HEK293 (cell line): ENCODE data around the gene CCBE1.

ENCODE experiments used
- CTCF ChIA-PET: fragments of 350-600 bp; formaldehyde crosslinking; extraction: SDS; loops from one replicate; lab custom pipeline; 2021; ENCODE audit warnings: antibody characterized with exemption; lab: Yijun Ruan, JAX
- POLR2A ChIA-PET: fragments of 300-600 bp; formaldehyde crosslinking; extraction: SDS; loops from one replicate; lab custom pipeline; 2020; ENCODE audit warnings: antibody characterized with exemption, inconsistent platforms; lab: Yijun Ruan, JAX
- H3K27ac ChIP-seq: fragments of 200-500 bp; sonication (Bioruptor generic); 2 replicates; pipeline ENCODE4 v1.5.1; 2014; ENCODE audit warnings: low read depth, low read length, control low read depth, inconsistent platforms; ENCODE audit errors: extremely low read depth
- H3K36me3 ChIP-seq, 2 experiments: fragments of 200-500 bp in 1 of 2; sonication (Bioruptor generic) in 1 of 2; 1 replicate in 1 of 2; 2 replicates in 1 of 2; pipeline ENCODE4 v1.5.1; 2014 to 2017; ENCODE audit warnings: inconsistent platforms in 2 of 2, low read length in 2 of 2; ENCODE audit not compliant: control insufficient read depth in 2 of 2, insufficient read depth in 1 of 2
- H3K4me1 ChIP-seq: fragments of 200-500 bp; sonication (Bioruptor generic); 2 replicates; pipeline ENCODE4 v1.5.1; 2014; ENCODE audit warnings: mild to moderate bottlenecking, low read length, inconsistent platforms; ENCODE audit not compliant: control insufficient read depth, insufficient read depth
- H3K4me3 ChIP-seq: 2 replicates; pipeline ENCODE4 v1.5.1; 2011; ENCODE audit warnings: low read depth, mild to moderate bottlenecking, control low read depth, low read length, moderate library complexity
- H3K9me3 ChIP-seq: fragments of 200-500 bp; sonication (Bioruptor generic); 2 replicates; pipeline ENCODE4 v1.5.1; 2014; ENCODE audit warnings: low read depth, low read length, inconsistent platforms; ENCODE audit not compliant: control insufficient read depth, insufficient read depth
- GLI4 ChIP-seq: fragments of 450-650 bp; formaldehyde crosslinking; IDR thresholded peaks from 2 replicates; pipeline ENCODE4 v1.5.1; 2016; ENCODE audit warnings: missing biosample characterization, missing genetic modification characterization
- KLF1 ChIP-seq: fragments of 450-650 bp; formaldehyde crosslinking; IDR thresholded peaks from 2 replicates; pipeline ENCODE4 v1.5.1; 2016; ENCODE audit warnings: missing biosample characterization, missing genetic modification characterization
- OSR2 ChIP-seq: fragments of 450-650 bp; formaldehyde crosslinking; IDR thresholded peaks from 2 replicates; pipeline ENCODE4 v1.5.1; 2016; ENCODE audit warnings: missing biosample characterization, missing genetic modification characterization
- PRDM1 ChIP-seq: fragments of 450-650 bp; formaldehyde crosslinking; IDR thresholded peaks from 2 replicates; pipeline ENCODE4; 2016; ENCODE audit warnings: missing biosample characterization, missing genetic modification characterization
- SP2 ChIP-seq: fragments of 450-650 bp; formaldehyde crosslinking; IDR thresholded peaks from 2 replicates; pipeline ENCODE4 v1.5.1; 2016; ENCODE audit warnings: missing biosample characterization, missing genetic modification characterization
- ZBTB48 ChIP-seq: fragments of 450-650 bp; formaldehyde crosslinking; IDR thresholded peaks from 2 replicates; pipeline ENCODE4 v1.5.1; 2016; ENCODE audit warnings: missing biosample characterization, missing genetic modification characterization
- ZFP3 ChIP-seq: fragments of 450-650 bp; formaldehyde crosslinking; IDR thresholded peaks from 2 replicates; pipeline ENCODE4 v1.5.1; 2016; ENCODE audit warnings: low read depth, missing biosample characterization, missing genetic modification characterization
- ZNF112 ChIP-seq: fragments of 450-650 bp; formaldehyde crosslinking; IDR thresholded peaks from 2 replicates; pipeline ENCODE4 v1.5.0; 2017; ENCODE audit warnings: missing biosample characterization, missing genetic modification characterization
- ZNF133 ChIP-seq: fragments of 450-650 bp; formaldehyde crosslinking; IDR thresholded peaks from 2 replicates; pipeline ENCODE4 v1.5.1; 2016; ENCODE audit warnings: missing biosample characterization, missing genetic modification characterization
- ZNF155 ChIP-seq: fragments of 450-650 bp; formaldehyde crosslinking; IDR thresholded peaks from 2 replicates; pipeline ENCODE4 v1.5.1; 2016; ENCODE audit warnings: missing biosample characterization, missing genetic modification characterization
- ZNF292 ChIP-seq: fragments of 450-650 bp; formaldehyde crosslinking; IDR thresholded peaks from 2 replicates; pipeline ENCODE4 v1.5.1; 2016; ENCODE audit warnings: low read depth, missing biosample characterization, missing genetic modification characterization, borderline replicate concordance
- ZNF37A ChIP-seq: fragments of 450-650 bp; IDR thresholded peaks from 2 replicates; pipeline ENCODE4 v1.5.1; 2018; ENCODE audit warnings: missing biosample characterization, missing genetic modification characterization
- ZNF433 ChIP-seq: fragments of 450-650 bp; formaldehyde crosslinking; IDR thresholded peaks from 2 replicates; pipeline ENCODE4 v1.5.1; 2016; ENCODE audit warnings: missing biosample characterization, missing genetic modification characterization, low read depth
- ZNF473 ChIP-seq: fragments of 450-650 bp; formaldehyde crosslinking; IDR thresholded peaks from 2 replicates; pipeline ENCODE4 v1.5.1; 2017; ENCODE audit warnings: missing biosample characterization, missing genetic modification characterization
- ZNF549 ChIP-seq: fragments of 450-650 bp; IDR thresholded peaks from 2 replicates; pipeline ENCODE4 v1.5.1; 2018; ENCODE audit warnings: missing biosample characterization, missing genetic modification characterization, mild to moderate bottlenecking, inconsistent platforms, moderate library complexity
- ZNF600 ChIP-seq: fragments of 450-650 bp; formaldehyde crosslinking; IDR thresholded peaks from 2 replicates; pipeline ENCODE4 v1.5.1; 2016; ENCODE audit warnings: missing biosample characterization, missing genetic modification characterization
- ZNF654 ChIP-seq: fragments of 450-650 bp; formaldehyde crosslinking; IDR thresholded peaks from 2 replicates; pipeline ENCODE4 v1.5.1; 2016; ENCODE audit warnings: low read depth, missing biosample characterization, missing genetic modification characterization
- ZNF660 ChIP-seq: fragments of 450-650 bp; IDR thresholded peaks from 2 replicates; pipeline ENCODE4 v1.5.1; 2018; ENCODE audit warnings: missing biosample characterization, mild to moderate bottlenecking, missing genetic modification characterization
- ZNF768 ChIP-seq: fragments of 450-650 bp; formaldehyde crosslinking; IDR thresholded peaks from 2 replicates; pipeline ENCODE4 v1.5.1; 2018; ENCODE audit warnings: missing biosample characterization, mild to moderate bottlenecking, missing genetic modification characterization
- ZNF843 ChIP-seq: fragments of 450-650 bp; formaldehyde crosslinking; IDR thresholded peaks from 2 replicates; pipeline ENCODE4 v1.5.1; 2016; ENCODE audit warnings: missing biosample characterization, missing genetic modification characterization
- ZSCAN16 ChIP-seq: fragments of 450-650 bp; formaldehyde crosslinking; IDR thresholded peaks from 2 replicates; pipeline ENCODE4 v1.5.1; 2016; ENCODE audit warnings: missing biosample characterization, missing genetic modification characterization
- TF ChIP-seq, protein P1 (sequence below): fragments of 450-650 bp; formaldehyde crosslinking; optimal IDR thresholded peaks from 2 replicates; pipeline ENCODE3; 2016; ENCODE audit warnings: missing biosample characterization, mild to moderate bottlenecking, missing genetic modification characterization
- TF ChIP-seq, protein P2 (sequence below): IDR thresholded peaks from 2 replicates; pipeline ENCODE4 v1.6.1; 2011; ENCODE audit warnings: mild to moderate bottlenecking, low read depth, low read length, borderline replicate concordance
- TF ChIP-seq, protein P3 (sequence below): fragments of 450-650 bp; formaldehyde crosslinking; conservative IDR thresholded peaks from 2 replicates; pipeline ENCODE4 v1.5.1; 2016; ENCODE audit warnings: low read depth, missing biosample characterization, missing genetic modification characterization
- TF ChIP-seq, protein P4 (sequence below): fragments of 450-650 bp; formaldehyde crosslinking; IDR thresholded peaks from 2 replicates; pipeline ENCODE4 v1.5.1; 2016; ENCODE audit warnings: missing biosample characterization, missing genetic modification characterization
- TF ChIP-seq, protein P5 (sequence below): fragments of 450-650 bp; formaldehyde crosslinking; IDR thresholded peaks from 2 replicates; pipeline ENCODE4 v1.5.1; 2017; ENCODE audit warnings: missing biosample characterization, missing genetic modification characterization

The CCBE1 gene

DNA sequence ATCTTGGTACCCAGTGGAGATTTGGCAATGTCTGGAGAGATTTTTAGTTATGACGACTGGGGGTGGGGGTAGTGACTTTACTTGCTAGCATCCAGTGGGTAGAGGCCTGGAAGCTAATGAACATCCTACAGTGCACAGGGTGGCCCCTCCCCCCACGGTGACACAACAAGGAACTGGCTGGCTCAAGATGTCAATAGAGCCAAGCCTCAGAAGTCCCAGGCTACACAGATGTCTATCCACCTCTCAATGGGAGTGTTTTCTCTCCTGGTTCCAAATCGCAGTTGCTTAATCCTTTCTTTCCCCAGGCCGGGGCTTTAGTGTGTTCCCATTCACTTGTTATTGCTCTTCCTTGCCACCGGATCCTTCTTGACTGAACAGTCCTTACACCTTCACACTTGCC is 9.3 kb upstream of the CCBE1 start:
- Histone ChIP-seq H3K4me3 (no peak overlapping the region), H3K27ac (no peak overlapping the region), H3K36me3 (no peaks in the 10 kb centered on the region), H3K4me1 (no peaks in the 10 kb centered on the region), H3K9me3 (no peaks in the 10 kb centered on the region)
- ChIA-PET POLR2A (interaction anchor here (0.9 kb wide), 1 partner anchor 10 kb away, joined by 8 read pairs; no protein-coding TSS in a partner anchor), CTCF (interaction anchor here (0.8 to 5.0 kb wide), 4 partner anchors 9 to 117 kb away, joined by 3 to 33 read pairs (median 4); partner anchors contain the start of gene CCBE1)
- TF ChIP-seq, protein P1, sequence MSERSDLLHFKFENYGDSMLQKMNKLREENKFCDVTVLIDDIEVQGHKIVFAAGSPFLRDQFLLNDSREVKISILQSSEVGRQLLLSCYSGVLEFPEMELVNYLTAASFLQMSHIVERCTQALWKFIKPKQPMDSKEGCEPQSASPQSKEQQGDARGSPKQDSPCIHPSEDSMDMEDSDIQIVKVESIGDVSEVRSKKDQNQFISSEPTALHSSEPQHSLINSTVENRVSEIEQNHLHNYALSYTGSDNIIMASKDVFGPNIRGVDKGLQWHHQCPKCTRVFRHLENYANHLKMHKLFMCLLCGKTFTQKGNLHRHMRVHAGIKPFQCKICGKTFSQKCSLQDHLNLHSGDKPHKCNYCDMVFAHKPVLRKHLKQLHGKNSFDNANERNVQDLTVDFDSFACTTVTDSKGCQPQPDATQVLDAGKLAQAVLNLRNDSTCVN, result no peak
- TF ChIP-seq ZNF600 (no peak), ZFP3 (tag by site-specific recombination) (no peak), ZNF473 (no peak), ZNF292 (tag by site-specific recombination) (no peak), ZNF155 (tag by site-specific recombination) (no peak), ZNF660 (no peak), ZNF112 (tag by site-specific recombination) (no peak), ZNF768 (no peak), PRDM1 (tag by site-specific recombination) (no peak), ZBTB48 (tag by site-specific recombination) (no peak), OSR2 (tag by site-specific recombination) (no peak), ZNF433 (tag by site-specific recombination) (no peak), ZNF133 (tag by site-specific recombination) (no peak), SP2 (tag by site-specific recombination) (no peak)
- TF ChIP-seq, protein P2, sequence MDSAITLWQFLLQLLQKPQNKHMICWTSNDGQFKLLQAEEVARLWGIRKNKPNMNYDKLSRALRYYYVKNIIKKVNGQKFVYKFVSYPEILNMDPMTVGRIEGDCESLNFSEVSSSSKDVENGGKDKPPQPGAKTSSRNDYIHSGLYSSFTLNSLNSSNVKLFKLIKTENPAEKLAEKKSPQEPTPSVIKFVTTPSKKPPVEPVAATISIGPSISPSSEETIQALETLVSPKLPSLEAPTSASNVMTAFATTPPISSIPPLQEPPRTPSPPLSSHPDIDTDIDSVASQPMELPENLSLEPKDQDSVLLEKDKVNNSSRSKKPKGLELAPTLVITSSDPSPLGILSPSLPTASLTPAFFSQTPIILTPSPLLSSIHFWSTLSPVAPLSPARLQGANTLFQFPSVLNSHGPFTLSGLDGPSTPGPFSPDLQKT, result no peak
- TF ChIP-seq, protein P3, sequence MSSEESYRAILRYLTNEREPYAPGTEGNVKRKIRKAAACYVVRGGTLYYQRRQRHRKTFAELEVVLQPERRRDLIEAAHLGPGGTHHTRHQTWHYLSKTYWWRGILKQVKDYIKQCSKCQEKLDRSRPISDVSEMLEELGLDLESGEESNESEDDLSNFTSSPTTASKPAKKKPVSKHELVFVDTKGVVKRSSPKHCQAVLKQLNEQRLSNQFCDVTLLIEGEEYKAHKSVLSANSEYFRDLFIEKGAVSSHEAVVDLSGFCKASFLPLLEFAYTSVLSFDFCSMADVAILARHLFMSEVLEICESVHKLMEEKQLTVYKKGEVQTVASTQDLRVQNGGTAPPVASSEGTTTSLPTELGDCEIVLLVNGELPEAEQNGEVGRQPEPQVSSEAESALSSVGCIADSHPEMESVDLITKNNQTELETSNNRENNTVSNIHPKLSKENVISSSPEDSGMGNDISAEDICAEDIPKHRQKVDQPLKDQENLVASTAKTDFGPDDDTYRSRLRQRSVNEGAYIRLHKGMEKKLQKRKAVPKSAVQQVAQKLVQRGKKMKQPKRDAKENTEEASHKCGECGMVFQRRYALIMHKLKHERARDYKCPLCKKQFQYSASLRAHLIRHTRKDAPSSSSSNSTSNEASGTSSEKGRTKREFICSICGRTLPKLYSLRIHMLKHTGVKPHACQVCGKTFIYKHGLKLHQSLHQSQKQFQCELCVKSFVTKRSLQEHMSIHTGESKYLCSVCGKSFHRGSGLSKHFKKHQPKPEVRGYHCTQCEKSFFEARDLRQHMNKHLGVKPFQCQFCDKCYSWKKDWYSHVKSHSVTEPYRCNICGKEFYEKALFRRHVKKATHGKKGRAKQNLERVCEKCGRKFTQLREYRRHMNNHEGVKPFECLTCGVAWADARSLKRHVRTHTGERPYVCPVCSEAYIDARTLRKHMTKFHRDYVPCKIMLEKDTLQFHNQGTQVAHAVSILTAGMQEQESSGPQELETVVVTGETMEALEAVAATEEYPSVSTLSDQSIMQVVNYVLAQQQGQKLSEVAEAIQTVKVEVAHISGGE (tag by site-specific recombination), result no peak

DNA sequence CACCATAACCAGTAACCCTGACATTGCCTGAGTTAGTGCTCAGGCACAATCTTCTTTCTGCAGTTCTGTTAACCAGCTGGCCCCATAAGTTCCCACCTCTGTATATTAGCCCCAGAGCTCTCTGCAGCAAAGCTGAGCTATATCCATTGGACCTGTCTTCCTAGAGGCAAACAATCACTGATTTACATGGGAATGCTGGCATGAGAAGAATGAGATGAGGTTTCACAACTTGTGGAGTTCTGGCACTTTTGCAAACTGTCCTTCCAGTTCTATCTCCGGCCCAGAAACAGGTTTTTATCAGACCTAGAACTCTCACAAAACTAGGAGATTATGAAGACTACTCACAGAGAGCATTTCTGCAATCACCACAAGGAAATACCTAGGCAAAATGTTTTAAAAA is 7.9 kb upstream of the CCBE1 start:
- Histone ChIP-seq H3K27ac (no peak overlapping the region), H3K4me1 (peaks cover 4% of the 10 kb centered on the region; the same call in 1 of the 2 replicates), H3K9me3 (no peaks in the 10 kb centered on the region), H3K36me3 (no peaks in the 10 kb centered on the region)
- ChIA-PET POLR2A (no interaction called here), CTCF (interaction anchor here (0.6 to 5.0 kb wide), 4 partner anchors 8 to 118 kb away, joined by 3 to 33 read pairs (median 4); partner anchors contain the start of gene CCBE1)
- TF ChIP-seq, protein P4, sequence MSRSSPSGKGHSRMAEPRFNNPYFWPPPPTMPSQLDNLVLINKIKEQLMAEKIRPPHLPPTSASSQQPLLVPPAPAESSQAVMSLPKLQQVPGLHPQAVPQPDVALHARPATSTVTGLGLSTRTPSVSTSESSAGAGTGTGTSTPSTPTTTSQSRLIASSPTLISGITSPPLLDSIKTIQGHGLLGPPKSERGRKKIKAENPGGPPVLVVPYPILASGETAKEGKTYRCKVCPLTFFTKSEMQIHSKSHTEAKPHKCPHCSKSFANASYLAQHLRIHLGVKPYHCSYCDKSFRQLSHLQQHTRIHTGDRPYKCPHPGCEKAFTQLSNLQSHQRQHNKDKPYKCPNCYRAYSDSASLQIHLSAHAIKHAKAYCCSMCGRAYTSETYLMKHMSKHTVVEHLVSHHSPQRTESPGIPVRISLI (tag by site-specific recombination), result no peak
- TF ChIP-seq ZNF843 (tag by site-specific recombination) (no peak), ZNF549 (tag by site-specific recombination) (no peak), GLI4 (tag by site-specific recombination) (no peak), KLF1 (tag by site-specific recombination) (no peak), ZSCAN16 (tag by site-specific recombination) (no peak), ZNF37A (tag by site-specific recombination) (no peak), ZNF654 (tag by site-specific recombination) (no peak)
- TF ChIP-seq, protein P5, sequence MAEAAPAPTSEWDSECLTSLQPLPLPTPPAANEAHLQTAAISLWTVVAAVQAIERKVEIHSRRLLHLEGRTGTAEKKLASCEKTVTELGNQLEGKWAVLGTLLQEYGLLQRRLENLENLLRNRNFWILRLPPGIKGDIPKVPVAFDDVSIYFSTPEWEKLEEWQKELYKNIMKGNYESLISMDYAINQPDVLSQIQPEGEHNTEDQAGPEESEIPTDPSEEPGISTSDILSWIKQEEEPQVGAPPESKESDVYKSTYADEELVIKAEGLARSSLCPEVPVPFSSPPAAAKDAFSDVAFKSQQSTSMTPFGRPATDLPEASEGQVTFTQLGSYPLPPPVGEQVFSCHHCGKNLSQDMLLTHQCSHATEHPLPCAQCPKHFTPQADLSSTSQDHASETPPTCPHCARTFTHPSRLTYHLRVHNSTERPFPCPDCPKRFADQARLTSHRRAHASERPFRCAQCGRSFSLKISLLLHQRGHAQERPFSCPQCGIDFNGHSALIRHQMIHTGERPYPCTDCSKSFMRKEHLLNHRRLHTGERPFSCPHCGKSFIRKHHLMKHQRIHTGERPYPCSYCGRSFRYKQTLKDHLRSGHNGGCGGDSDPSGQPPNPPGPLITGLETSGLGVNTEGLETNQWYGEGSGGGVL (tag by site-specific recombination), result no peak
- TF ChIP-seq, all 188 proteins: peak for 0
- no peak overlapping the region for H3K4me3 ChIP-seq
